ENCODE measurements around the gene PDZRN3.

The PDZRN3 gene

GRCh38 chr3:73621388-73621787, 3.4 kb downstream of the PDZRN3 start:
- no peak overlapping the region for H2AFZ ChIP-seq (ENCODE audit: insufficient read depth, low read length, poor library complexity)
- H3K4me3 ChIP-seq (ENCODE audit: low read depth, low read length): peak overlapping the region; percentile 38
- H2BK12ac ChIP-seq (ENCODE audit: low read length): peak overlapping the region; percentile 27
- H3K27me3 ChIP-seq (ENCODE audit: insufficient read depth, low read length): no peaks in the 10 kb centered on the region
- H3K9me3 ChIP-seq (ENCODE audit: insufficient read depth, low read depth, low read length): no peaks in the 10 kb centered on the region
- no peak overlapping the region for H3K14ac ChIP-seq (ENCODE audit: low read length)
- H3K79me2 ChIP-seq (ENCODE audit: control insufficient read depth, insufficient read depth, low read length, poor library complexity): peaks cover 19% of the 10 kb centered on the region
- WGBS (ENCODE audit: extremely low coverage, insufficient coverage, insufficient read length): no CpG with 5 or more reads among the region's 4 CpGs
- H4K12ac ChIP-seq (ENCODE audit: low read depth, low read length): no peak overlapping the region
- H3K4me2 ChIP-seq (ENCODE audit: low read length): peak overlapping the region; percentile 91
- peak overlapping the region; percentile 69 for H4K91ac ChIP-seq (ENCODE audit: low read depth, low read length)
- H4K8ac ChIP-seq (ENCODE audit: low read depth, low read length): no peak overlapping the region
- no peak overlapping the region for H3K23ac ChIP-seq (ENCODE audit: low read length)
- H2BK120ac ChIP-seq (ENCODE audit: insufficient read depth, low read length, poor library complexity): peak overlapping the region; percentile 33
- peak overlapping the region; percentile 6 for H2AK5ac ChIP-seq (ENCODE audit: low read length)
- H3K4ac ChIP-seq (ENCODE audit: low read depth, low read length): peak overlapping the region; percentile 37
- H3K18ac ChIP-seq (ENCODE audit: low read length): no peak overlapping the region
- H3K4me1 ChIP-seq (ENCODE audit: control insufficient read depth in 1 of 2, insufficient read depth in 2 of 2, low read length in 2 of 2): peaks cover 18% of the 10 kb centered on the region in 2 experiments
- H3K36me3 ChIP-seq (ENCODE audit: control insufficient read depth in 1 of 2, insufficient read depth in 2 of 2, low read length in 2 of 2): peaks cover 0 to 4% of the 10 kb centered on the region in 2 experiments
- peak overlapping the region; percentile 17 for H2BK5ac ChIP-seq (ENCODE audit: low read depth, low read length, poor library complexity)
- DNase-seq: no peak
- no peak overlapping the region for H3K9ac ChIP-seq (ENCODE audit: low read length)
- peaks cover 27% of the 10 kb centered on the region for H3K79me1 ChIP-seq (ENCODE audit: low read length)
- H3K27ac ChIP-seq (ENCODE audit: low read depth, low read length): peak overlapping the region; percentile 77

- Histone ChIP-seq H3K23ac (ENCODE audit: low read length) (no peak overlapping the region), H3K27me3 (ENCODE audit: insufficient read depth, low read length) (no peaks in the 10 kb centered on the region), H3K79me2 (ENCODE audit: control insufficient read depth, insufficient read depth, low read length, poor library complexity) (peaks cover 9% of the 10 kb centered on the region), H3K9ac (ENCODE audit: low read length) (no peak overlapping the region), H3K36me3 (ENCODE audit: control insufficient read depth in 1 of 2, insufficient read depth in 2 of 2, low read length in 2 of 2) (peaks cover 0 to 4% of the 10 kb centered on the region in 2 experiments), H3K27ac (ENCODE audit: low read depth, low read length) (no peak overlapping the region), H4K8ac (ENCODE audit: low read depth, low read length) (no peak overlapping the region), H2BK120ac (ENCODE audit: insufficient read depth, low read length, poor library complexity) (no peak overlapping the region), H3K79me1 (ENCODE audit: low read length) (peaks cover 10% of the 10 kb centered on the region), H4K91ac (ENCODE audit: low read depth, low read length) (no peak overlapping the region), H2AK5ac (ENCODE audit: low read length) (no peak overlapping the region), H3K18ac (ENCODE audit: low read length) (no peak overlapping the region), H2BK5ac (ENCODE audit: low read depth, low read length, poor library complexity) (no peak overlapping the region), H2AFZ (ENCODE audit: insufficient read depth, low read length, poor library complexity) (no peak overlapping the region), H3K4ac (ENCODE audit: low read depth, low read length) (no peak overlapping the region), H3K9me3 (ENCODE audit: insufficient read depth, low read depth, low read length) (no peaks in the 10 kb centered on the region), H3K4me3 (ENCODE audit: low read depth, low read length) (no peak overlapping the region), H3K4me2 (ENCODE audit: low read length) (no peak overlapping the region), H2BK12ac (ENCODE audit: low read length) (no peak overlapping the region), H4K12ac (ENCODE audit: low read depth, low read length) (no peak overlapping the region), H3K4me1 (ENCODE audit: control insufficient read depth in 1 of 2, insufficient read depth in 2 of 2, low read length in 2 of 2) (peaks cover 15 to 24% of the 10 kb centered on the region in 2 experiments), H3K14ac (ENCODE audit: low read length) (no peak overlapping the region)
- no peak for DNase-seq
- WGBS (ENCODE audit: extremely low coverage, insufficient coverage, insufficient read length): no CpG with 5 or more reads among the region's 2 CpGs
Observed at GRCh38 chr3:73618461-73618860, 6.3 kb downstream of the PDZRN3 start.

GRCh38 chr3:73616056-73616455, 8.7 kb downstream of the PDZRN3 start:
- Histone ChIP-seq H3K79me2 (ENCODE audit: control insufficient read depth, insufficient read depth, low read length, poor library complexity) (peaks cover 11% of the 10 kb centered on the region), H2BK12ac (ENCODE audit: low read length) (no peak overlapping the region)

GRCh38 chr3:73614419-73614818, 10.3 kb downstream of the PDZRN3 start:
- H3K4me1 ChIP-seq (ENCODE audit: control insufficient read depth in 1 of 2, insufficient read depth in 2 of 2, low read length in 2 of 2): peaks cover 15 to 24% of the 10 kb centered on the region in 2 experiments
- no peak overlapping the region for H2BK12ac ChIP-seq (ENCODE audit: low read length)
- H2BK5ac ChIP-seq (ENCODE audit: low read depth, low read length, poor library complexity): no peak overlapping the region
- H3K4ac ChIP-seq (ENCODE audit: low read depth, low read length): no peak overlapping the region
- no peak overlapping the region for H3K9ac ChIP-seq (ENCODE audit: low read length)
- peaks cover 6% of the 10 kb centered on the region for H3K79me1 ChIP-seq (ENCODE audit: low read length)
- no peak overlapping the region for H4K91ac ChIP-seq (ENCODE audit: low read depth, low read length)
- no peak overlapping the region for H2AK5ac ChIP-seq (ENCODE audit: low read length)
- peaks cover 0 to 2% of the 10 kb centered on the region in 2 experiments for H3K36me3 ChIP-seq (ENCODE audit: control insufficient read depth in 1 of 2, insufficient read depth in 2 of 2, low read length in 2 of 2)
- no peak overlapping the region for H3K23ac ChIP-seq (ENCODE audit: low read length)
- no CpG with 5 or more reads among the region's 2 CpGs for WGBS (ENCODE audit: extremely low coverage, insufficient coverage, insufficient read length)
- no peak overlapping the region for H3K14ac ChIP-seq (ENCODE audit: low read length)
- no peak overlapping the region for H3K4me2 ChIP-seq (ENCODE audit: low read length)
- H4K12ac ChIP-seq (ENCODE audit: low read depth, low read length): no peak overlapping the region
- no peak overlapping the region for H3K18ac ChIP-seq (ENCODE audit: low read length)
- DNase-seq: peak; percentile 73 to 81
- no peak overlapping the region for H2BK120ac ChIP-seq (ENCODE audit: insufficient read depth, low read length, poor library complexity)
- H3K4me3 ChIP-seq (ENCODE audit: low read depth, low read length): no peak overlapping the region
- peaks cover 9% of the 10 kb centered on the region for H3K79me2 ChIP-seq (ENCODE audit: control insufficient read depth, insufficient read depth, low read length, poor library complexity)
- no peak overlapping the region for H2AFZ ChIP-seq (ENCODE audit: insufficient read depth, low read length, poor library complexity)
- no peaks in the 10 kb centered on the region for H3K27me3 ChIP-seq (ENCODE audit: insufficient read depth, low read length)
- H3K27ac ChIP-seq (ENCODE audit: low read depth, low read length): peak overlapping the region; percentile 8
- no peak overlapping the region for H4K8ac ChIP-seq (ENCODE audit: low read depth, low read length)
- H3K9me3 ChIP-seq (ENCODE audit: insufficient read depth, low read depth, low read length): no peaks in the 10 kb centered on the region

More at GRCh38 chr3:73616056-73616455, 8.7 kb downstream of the PDZRN3 start:
- peaks cover 20 to 26% of the 10 kb centered on the region in 2 experiments for H3K4me1 ChIP-seq (ENCODE audit: control insufficient read depth in 1 of 2, insufficient read depth in 2 of 2, low read length in 2 of 2)
- peak overlapping the region; percentile 21 for H3K27ac ChIP-seq (ENCODE audit: low read depth, low read length)
- H3K9ac ChIP-seq (ENCODE audit: low read length): no peak overlapping the region
- no peak overlapping the region for H4K8ac ChIP-seq (ENCODE audit: low read depth, low read length)
- H4K91ac ChIP-seq (ENCODE audit: low read depth, low read length): no peak overlapping the region
- no peak overlapping the region for H2BK5ac ChIP-seq (ENCODE audit: low read depth, low read length, poor library complexity)
- H4K12ac ChIP-seq (ENCODE audit: low read depth, low read length): no peak overlapping the region
- H3K27me3 ChIP-seq (ENCODE audit: insufficient read depth, low read length): no peaks in the 10 kb centered on the region
- WGBS (ENCODE audit: extremely low coverage, insufficient coverage, insufficient read length): no CpG with 5 or more reads among the region's 3 CpGs
- H3K14ac ChIP-seq (ENCODE audit: low read length): no peak overlapping the region
- H3K4ac ChIP-seq (ENCODE audit: low read depth, low read length): no peak overlapping the region
- no peak overlapping the region for H2BK120ac ChIP-seq (ENCODE audit: insufficient read depth, low read length, poor library complexity)
- no peak overlapping the region for H3K23ac ChIP-seq (ENCODE audit: low read length)
- no peak for DNase-seq
- H3K18ac ChIP-seq (ENCODE audit: low read length): no peak overlapping the region
- H3K9me3 ChIP-seq (ENCODE audit: insufficient read depth, low read depth, low read length): no peaks in the 10 kb centered on the region
- no peak overlapping the region for H2AFZ ChIP-seq (ENCODE audit: insufficient read depth, low read length, poor library complexity)
- peaks cover 0 to 4% of the 10 kb centered on the region in 2 experiments for H3K36me3 ChIP-seq (ENCODE audit: control insufficient read depth in 1 of 2, insufficient read depth in 2 of 2, low read length in 2 of 2)
- H3K4me3 ChIP-seq (ENCODE audit: low read depth, low read length): no peak overlapping the region
- peaks cover 7% of the 10 kb centered on the region for H3K79me1 ChIP-seq (ENCODE audit: low read length)
- H2AK5ac ChIP-seq (ENCODE audit: low read length): no peak overlapping the region
- no peak overlapping the region for H3K4me2 ChIP-seq (ENCODE audit: low read length)
